ENCODE data around the gene PIK3CB. TPM values are rescaled to one million over a fixed set of nuclear protein-coding genes. Genes with fewer than 3 reads are reported as not detected.

Gene PIK3CB
- polyA plus RNA-seq, 1 of the 3 experiments (the other 2 are of a cell fraction) = 6.8 TPM

- H3K9ac ChIP-seq = no peak overlapping the region
- 94% methylated on average over 3 of the region's 3 CpGs for WGBS (ENCODE audit: low lambda C conversion rate)
- no peak for DNase-seq
- no peaks in the 10 kb centered on the region for H3K27me3 ChIP-seq (ENCODE audit: insufficient read depth)
- H3K4me2 ChIP-seq = no peak overlapping the region
- no peaks in the 10 kb centered on the region for H3K9me3 ChIP-seq
- ChIA-PET CTCF (no interaction called here), POLR2A (no interaction called here)
- H3K27ac ChIP-seq (ENCODE audit: low read depth in 2 of 2, low read length in 1 of 2) = no peak overlapping the region
- H3K79me2 ChIP-seq (ENCODE audit: insufficient read depth) = peaks cover 13% of the 10 kb centered on the region; the same call in 1 of the 2 replicates
- TF ChIP-seq MAX (IDR thresholded peaks at IDR 0.05; ENCODE audit: low read depth) = no peak
- TF ChIP-seq EZH2phosphoT487 (IDR thresholded peaks at IDR 0.05; ENCODE audit: borderline replicate concordance, low read depth) = no peak
- no peak for TF ChIP-seq USF1 (IDR thresholded peaks at IDR 0.05; ENCODE audit: borderline replicate concordance, low read depth)
- TF ChIP-seq GABPA (IDR thresholded peaks at IDR 0.05; ENCODE audit: low read depth) = no peak
- TF ChIP-seq ELF1 (IDR thresholded peaks at IDR 0.05) = no peak
- TF ChIP-seq SIN3A (IDR thresholded peaks at IDR 0.05; ENCODE audit: borderline replicate concordance, low read depth, low read length) = no peak
- TF ChIP-seq FOSL2 (IDR thresholded peaks at IDR 0.05; ENCODE audit: borderline replicate concordance, low read depth) = no peak
- TF ChIP-seq GATA2 (CRISPR knock-in tag; IDR thresholded peaks at IDR 0.05) = no peak
- TF ChIP-seq EP300 (IDR thresholded peaks at IDR 0.05; ENCODE audit: borderline replicate concordance in 1 of 2, low read depth in 1 of 2, low read length in 1 of 2) = no peak
- TF ChIP-seq YY1 (IDR thresholded peaks at IDR 0.05; ENCODE audit: low read depth) = no peak
- H3K4me1 ChIP-seq (ENCODE audit: control insufficient read depth in 1 of 2, insufficient read depth in 2 of 2, low read depth in 1 of 2, low read length in 1 of 2) = no peaks in the 10 kb centered on the region
- H3K4me3 ChIP-seq (ENCODE audit: low read depth in 2 of 2, low read length in 1 of 2) = no peak overlapping the region
- H3K9me2 ChIP-seq = no peaks in the 10 kb centered on the region
- H2AFZ ChIP-seq (ENCODE audit: low read depth) = no peak overlapping the region
- no peaks in the 10 kb centered on the region for H3F3A ChIP-seq (replicated peaks; ENCODE audit: insufficient read depth)
- no peaks in the 10 kb centered on the region for H3K36me3 ChIP-seq (replicated peaks in 1 of 2; ENCODE audit: control insufficient read depth in 1 of 2, insufficient read depth in 2 of 2, low read length in 1 of 2)
- no peaks in the 10 kb centered on the region for H4K20me1 ChIP-seq (ENCODE audit: insufficient read depth)
Measured at GRCh38 chr3:138799822-138800221, 34.9 kb downstream of the PIK3CB start.

GRCh38 chr3:138797508-138798038 lies 37.2 kb downstream of the PIK3CB start:
- no peak overlapping the region for H3K27ac ChIP-seq (ENCODE audit: low read depth in 2 of 2, low read length in 1 of 2)
- H3K9me2 ChIP-seq = no peaks in the 10 kb centered on the region
- no peaks in the 10 kb centered on the region for H4K20me1 ChIP-seq (ENCODE audit: insufficient read depth)
- no peak for DNase-seq
- no peak overlapping the region for H3K4me2 ChIP-seq
- no peaks in the 10 kb centered on the region for H3K4me1 ChIP-seq (ENCODE audit: control insufficient read depth in 1 of 2, insufficient read depth in 2 of 2, low read depth in 1 of 2, low read length in 1 of 2)
- H3K36me3 ChIP-seq (replicated peaks in 1 of 2; ENCODE audit: control insufficient read depth in 1 of 2, insufficient read depth in 2 of 2, low read length in 1 of 2) = peaks cover 0 to 9% of the 10 kb centered on the region in 2 experiments
- peaks cover 5% of the 10 kb centered on the region; the same call in 1 of the 2 replicates for H3K79me2 ChIP-seq (ENCODE audit: insufficient read depth)
- H3F3A ChIP-seq (replicated peaks; ENCODE audit: insufficient read depth) = no peaks in the 10 kb centered on the region
- H3K9me3 ChIP-seq = no peaks in the 10 kb centered on the region
- ChIA-PET POLR2A (no interaction called here), CTCF (interaction anchor here (1.0 kb wide), 1 partner anchor 118 kb away, joined by 5 read pairs; no protein-coding TSS in a partner anchor)
- no peak overlapping the region for H2AFZ ChIP-seq (ENCODE audit: low read depth)
- TF ChIP-seq TAF1 (IDR thresholded peaks at IDR 0.05; ENCODE audit: borderline replicate concordance, low read depth, low read length) = no peak
- no peak for TF ChIP-seq FOXJ3 (CRISPR knock-in tag; IDR thresholded peaks at IDR 0.05)
- TF ChIP-seq MXI1 (IDR thresholded peaks at IDR 0.05; ENCODE audit: low read depth, low read length) = no peak
- no peak for TF ChIP-seq POLR2AphosphoS5 (IDR thresholded peaks at IDR 0.05; ENCODE audit: low read depth, low read length)
- TF ChIP-seq CHD2 (IDR thresholded peaks at IDR 0.05; ENCODE audit: low read length, partially characterized antibody) = no peak
- no peak for TF ChIP-seq REST (IDR thresholded peaks at IDR 0.05; ENCODE audit: low read depth, low read length)
- no peak for TF ChIP-seq NRF1 (IDR thresholded peaks at IDR 0.05; ENCODE audit: low read depth, low read length)
- no peak for TF ChIP-seq EP300 (IDR thresholded peaks at IDR 0.05; ENCODE audit: borderline replicate concordance in 1 of 2, low read depth in 1 of 2, low read length in 1 of 2)
- no peak for TF ChIP-seq USF2 (IDR thresholded peaks at IDR 0.05; ENCODE audit: borderline replicate concordance, low read depth, low read length)
- no peak for TF ChIP-seq GATA2 (CRISPR knock-in tag; IDR thresholded peaks at IDR 0.05)
- TF ChIP-seq FOXM1 (IDR thresholded peaks at IDR 0.05; ENCODE audit: low read depth) = no peak
- no peak for TF ChIP-seq ELF1 (IDR thresholded peaks at IDR 0.05)
- TF ChIP-seq RFX5 (IDR thresholded peaks at IDR 0.05; ENCODE audit: low read length) = no peak
- no peak for TF ChIP-seq RXRA (IDR thresholded peaks at IDR 0.05; ENCODE audit: borderline replicate concordance, low read depth)
- no peak overlapping the region for H3K4me3 ChIP-seq (ENCODE audit: low read depth in 2 of 2, low read length in 1 of 2)
- H3K27me3 ChIP-seq (ENCODE audit: insufficient read depth) = no peaks in the 10 kb centered on the region
- H3K9ac ChIP-seq = no peak overlapping the region
- 98% methylated on average over 1 of the region's 1 CpG for WGBS (ENCODE audit: low lambda C conversion rate)
